Measurements from ENCODE around the gene ANKRD24.

DNA sequence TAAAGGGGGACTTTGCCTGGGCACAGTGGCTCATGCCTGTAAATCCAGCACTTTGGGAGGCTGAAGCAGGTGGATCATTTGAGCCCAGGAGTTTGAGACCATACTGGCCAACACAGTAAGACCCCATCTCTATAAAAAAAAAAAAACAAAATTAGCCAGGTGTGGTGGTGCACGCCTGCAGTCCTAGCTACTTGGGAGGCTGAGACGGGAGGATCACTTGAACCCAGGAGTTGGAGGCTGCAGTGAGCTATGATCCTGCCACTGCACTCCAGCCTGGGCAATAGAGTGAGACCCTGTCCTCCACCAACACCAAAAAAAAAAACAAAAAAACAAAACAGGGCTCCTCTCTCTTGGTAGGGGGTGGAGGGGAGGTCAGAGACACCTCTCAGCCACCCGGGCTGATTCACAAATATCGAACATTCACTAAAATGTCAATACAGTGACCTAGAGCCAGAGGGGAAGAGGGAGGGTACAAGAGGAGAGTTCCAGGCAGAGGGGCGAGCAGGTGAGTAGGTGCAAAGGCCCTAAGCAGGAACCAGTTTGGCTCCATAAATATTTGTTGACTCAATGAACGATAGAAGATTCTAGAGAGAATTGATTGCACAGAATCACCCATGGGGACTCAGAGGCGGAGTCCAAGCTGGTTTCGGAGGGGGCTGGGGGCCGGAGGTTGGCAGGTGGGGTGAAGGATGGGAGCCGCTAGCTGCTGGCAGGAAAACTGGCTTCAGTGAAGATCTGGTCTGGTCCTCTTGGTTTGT lies 30.1 kb upstream of the ANKRD24 start:
- TF ChIP-seq, protein P1, sequence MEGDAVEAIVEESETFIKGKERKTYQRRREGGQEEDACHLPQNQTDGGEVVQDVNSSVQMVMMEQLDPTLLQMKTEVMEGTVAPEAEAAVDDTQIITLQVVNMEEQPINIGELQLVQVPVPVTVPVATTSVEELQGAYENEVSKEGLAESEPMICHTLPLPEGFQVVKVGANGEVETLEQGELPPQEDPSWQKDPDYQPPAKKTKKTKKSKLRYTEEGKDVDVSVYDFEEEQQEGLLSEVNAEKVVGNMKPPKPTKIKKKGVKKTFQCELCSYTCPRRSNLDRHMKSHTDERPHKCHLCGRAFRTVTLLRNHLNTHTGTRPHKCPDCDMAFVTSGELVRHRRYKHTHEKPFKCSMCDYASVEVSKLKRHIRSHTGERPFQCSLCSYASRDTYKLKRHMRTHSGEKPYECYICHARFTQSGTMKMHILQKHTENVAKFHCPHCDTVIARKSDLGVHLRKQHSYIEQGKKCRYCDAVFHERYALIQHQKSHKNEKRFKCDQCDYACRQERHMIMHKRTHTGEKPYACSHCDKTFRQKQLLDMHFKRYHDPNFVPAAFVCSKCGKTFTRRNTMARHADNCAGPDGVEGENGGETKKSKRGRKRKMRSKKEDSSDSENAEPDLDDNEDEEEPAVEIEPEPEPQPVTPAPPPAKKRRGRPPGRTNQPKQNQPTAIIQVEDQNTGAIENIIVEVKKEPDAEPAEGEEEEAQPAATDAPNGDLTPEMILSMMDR (IDR thresholded peaks at IDR 0.05; ENCODE audit: low read depth, low read length, missing input control): no peak
- TF ChIP-seq YY1 (IDR thresholded peaks at IDR 0.05) (peak; percentile 52), RAD21 (IDR thresholded peaks at IDR 0.05) (no peak)
- TF ChIP-seq, protein P2, sequence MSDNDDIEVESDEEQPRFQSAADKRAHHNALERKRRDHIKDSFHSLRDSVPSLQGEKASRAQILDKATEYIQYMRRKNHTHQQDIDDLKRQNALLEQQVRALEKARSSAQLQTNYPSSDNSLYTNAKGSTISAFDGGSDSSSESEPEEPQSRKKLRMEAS (IDR thresholded peaks at IDR 0.05): peak; percentile 81

All from liver (tissue), 3 donors.